Ishikawa (cell line): ENCODE results near the gene RFTN1.

ENCODE experiments used
- CEBPB ChIP-seq: IDR thresholded peaks from 2 replicates; pipeline ENCODE4 v1.6.1; 2012
- CREB1 ChIP-seq: IDR thresholded peaks from 2 replicates; pipeline ENCODE4 v1.6.1; 2012; ENCODE audit warnings: low read depth
- EGR1 ChIP-seq: IDR thresholded peaks from 2 replicates; pipeline ENCODE4 v1.6.1; 2012
- EP300 ChIP-seq: IDR thresholded peaks from 2 replicates; pipeline ENCODE4 v1.6.1; 2012; ENCODE audit warnings: borderline replicate concordance
- FOXM1 ChIP-seq: IDR thresholded peaks from 2 replicates; pipeline ENCODE4 v1.6.1; 2012; ENCODE audit warnings: low read depth, borderline replicate concordance
- MAX ChIP-seq: IDR thresholded peaks from 2 replicates; pipeline ENCODE4 v1.6.1; 2012
- NFIC ChIP-seq: IDR thresholded peaks from 2 replicates; pipeline ENCODE4 v1.6.1; 2012
- RAD21 ChIP-seq: IDR thresholded peaks from 2 replicates; pipeline ENCODE4 v1.6.1; 2012; ENCODE audit warnings: low read depth
- REST ChIP-seq: IDR thresholded peaks from 2 replicates; pipeline ENCODE4 v1.6.1; 2012; ENCODE audit warnings: low read depth, mild to moderate bottlenecking
- TAF1 ChIP-seq: IDR thresholded peaks from 2 replicates; pipeline ENCODE4 v1.6.1; 2012; ENCODE audit warnings: low read depth, mild to moderate bottlenecking
- TCF12 ChIP-seq: IDR thresholded peaks from 2 replicates; pipeline ENCODE4 v1.6.1; 2012; ENCODE audit warnings: low read depth
- TEAD4 ChIP-seq: IDR thresholded peaks from 2 replicates; pipeline ENCODE4 v1.6.1; 2012
- YY1 ChIP-seq: IDR thresholded peaks from 2 replicates; pipeline ENCODE4 v1.6.1; 2012; ENCODE audit warnings: low read depth
- ZBTB7A ChIP-seq: IDR thresholded peaks from 2 replicates; pipeline ENCODE4 v1.6.1; 2012; ENCODE audit warnings: low read depth
- TF ChIP-seq, protein P1 (sequence below): IDR thresholded peaks from 2 replicates; pipeline ENCODE4 v1.6.1; 2012

The RFTN1 gene

DNA sequence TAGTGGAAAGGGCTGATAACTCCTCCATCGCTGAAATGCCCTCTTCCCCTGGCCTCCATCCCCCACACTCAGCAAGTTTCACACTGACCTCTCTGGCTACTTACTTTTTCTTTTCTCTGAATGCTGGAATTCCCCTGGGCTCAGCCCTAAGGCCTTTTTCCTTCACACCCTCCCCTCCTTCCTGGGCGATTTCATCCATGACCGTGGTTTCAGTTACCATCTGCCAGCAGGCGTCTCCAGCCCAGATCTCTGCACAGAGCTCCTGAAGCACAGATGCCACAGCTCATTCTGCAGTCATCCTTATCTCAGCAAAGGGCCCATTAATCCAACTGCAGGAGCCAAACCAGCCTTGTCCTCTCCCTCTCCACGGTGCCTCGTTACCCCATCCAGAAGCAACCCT is 114.0 kb downstream of the RFTN1 start:
- TF ChIP-seq TCF12 (no peak), FOXM1 (no peak), EP300 (no peak), CREB1 (no peak), RAD21 (no peak), YY1 (no peak), EGR1 (no peak), CEBPB (no peak), TAF1 (no peak), TEAD4 (no peak), MAX (no peak), REST (no peak), ZBTB7A (no peak), NFIC (no peak)
- TF ChIP-seq, protein P1, sequence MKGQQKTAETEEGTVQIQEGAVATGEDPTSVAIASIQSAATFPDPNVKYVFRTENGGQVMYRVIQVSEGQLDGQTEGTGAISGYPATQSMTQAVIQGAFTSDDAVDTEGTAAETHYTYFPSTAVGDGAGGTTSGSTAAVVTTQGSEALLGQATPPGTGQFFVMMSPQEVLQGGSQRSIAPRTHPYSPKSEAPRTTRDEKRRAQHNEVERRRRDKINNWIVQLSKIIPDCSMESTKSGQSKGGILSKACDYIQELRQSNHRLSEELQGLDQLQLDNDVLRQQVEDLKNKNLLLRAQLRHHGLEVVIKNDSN = no peak

- TF ChIP-seq ZBTB7A (no peak), TCF12 (no peak), CREB1 (no peak), CEBPB (no peak), NFIC (no peak), MAX (no peak), TEAD4 (no peak), RAD21 (no peak), EGR1 (no peak), TAF1 (no peak)
Measured at GRCh38 chr3:16398648-16399047, 114.9 kb downstream of the RFTN1 start.

GRCh38 chr3:16396202-16396601 is 117.3 kb downstream of the RFTN1 start:
- TF ChIP-seq ZBTB7A (no peak), EGR1 (no peak), NFIC (no peak)
- TF ChIP-seq, protein P1 = no peak

GRCh38 chr3:16395212-16395611 is 118.3 kb downstream of the RFTN1 start:
- no peak for TF ChIP-seq RAD21

GRCh38 chr3:16394639-16395038 is 118.9 kb downstream of the RFTN1 start:
- no peak for TF ChIP-seq CEBPB
- TF ChIP-seq REST = no peak
- TF ChIP-seq FOXM1 = no peak
- TF ChIP-seq MAX = no peak
- TF ChIP-seq NFIC = no peak

DNA sequence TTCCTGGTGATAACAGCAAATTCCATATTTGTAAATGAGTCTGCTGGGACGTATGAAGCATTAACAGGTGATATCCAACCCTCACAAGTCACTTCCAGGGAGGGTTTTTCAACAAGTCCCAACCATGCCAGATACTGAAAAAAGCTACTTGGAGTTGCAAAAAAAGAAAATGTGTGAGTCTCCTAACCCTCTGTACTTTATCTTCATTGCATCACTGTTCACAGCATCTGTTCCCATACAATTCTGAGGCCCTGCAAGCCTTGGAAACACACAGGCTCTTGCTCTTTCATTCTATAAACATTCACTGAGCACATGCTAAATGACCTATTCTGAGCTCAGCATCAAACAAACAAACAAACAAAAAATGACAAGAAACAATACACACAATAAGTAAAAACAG is 120.8 kb downstream of the RFTN1 start:
- no peak for TF ChIP-seq NFIC
- TF ChIP-seq RAD21 = no peak
- no peak for TF ChIP-seq FOXM1
- TF ChIP-seq REST = no peak
- TF ChIP-seq EGR1 = no peak
- TF ChIP-seq TCF12 = no peak
- TF ChIP-seq CEBPB = no peak
- TF ChIP-seq TAF1 = no peak
- TF ChIP-seq EP300 = no peak
- TF ChIP-seq MAX = no peak
- no peak for TF ChIP-seq CREB1
- TF ChIP-seq, protein P1 = no peak
- no peak for TF ChIP-seq TEAD4
- no peak for TF ChIP-seq ZBTB7A
- no peak for TF ChIP-seq YY1
